Mucosa of descending colon (tissue), 3 donors: ENCODE measurements around the gene CCDC60. TPM values are rescaled to one million over a fixed set of nuclear protein-coding genes. Genes with fewer than 3 reads are reported as not detected.

Experiments used
- ATAC-seq: fragments of 200-7000 bp; cut with Tn5 transposase; one replicate; pipeline ENCODE4 v1.9.1; 2020; ENCODE audit warnings: mild to moderate bottlenecking, moderate library complexity
- DNase-seq, 3 donors: peaks; one replicate each; pipeline ENCODE4 v3.0.0-alpha.2; 2020
- H3K36me3 ChIP-seq: fragments of 200-600 bp; one replicate; pipeline ENCODE4 v1.8.0; 2021; ENCODE audit warnings: low read depth, mild to moderate bottlenecking
- H3K4me1 ChIP-seq: fragments of 200-600 bp; one replicate; pipeline ENCODE4 v1.8.0; 2021; ENCODE audit warnings: low read depth, mild to moderate bottlenecking
- H3K4me3 ChIP-seq: fragments of 200-600 bp; one replicate; pipeline ENCODE4 v1.8.0; 2021; ENCODE audit warnings: mild to moderate bottlenecking
- H3K9me3 ChIP-seq: fragments of 200-600 bp; one replicate; pipeline ENCODE4 v1.8.0; 2021; ENCODE audit warnings: mild to moderate bottlenecking
- CTCF ChIP-seq: fragments of 200-600 bp; IDR thresholded peaks from one replicate; pipeline ENCODE4 v1.8.0; 2022; ENCODE audit warnings: antibody characterized with exemption, mild to moderate bottlenecking
- intact Hi-C, 2 donors: fragments of 100-400 bp; cut with DNase I in 1 of 2; cut with micrococcal nuclease in 1 of 2; formaldehyde crosslinking; loops; one replicate each; pipeline versions ENCODE4 v1.11.0 to v1.11.1; 2022; cut with DNase I, micrococcal nuclease
- total RNA-seq, 3 donors: library from RNA; stranded (reverse); fragmentation: NEBNext Ultra II Directional in 2 of 3; extraction: Animal tissue kit (Norgen Biotek cat#: 25700) in 2 of 3; gene quantifications; one replicate each; pipeline versions ENCODE4 v1.2.1 to v1.2.4, GENCODE V29; 2021 to 2023
- donor health status: DM: no; HTN: no; CAD: no; lungs with moderate emphysema.
- donor health status: DM: no; HTN: no; CAD: no.
- donor health status: DM: no; HTN: yes; CAD: no.

The CCDC60 gene
- total RNA-seq, 3 donors from 2014 or later, result 2.2 to 3.5 (median 2.9) TPM

- intact Hi-C loops, result no loop called here
- Histone ChIP-seq H3K9me3 (no peaks in the 10 kb centered on the region), H3K4me3 (no peak overlapping the region), H3K4me1 (no peaks in the 10 kb centered on the region), H3K36me3 (no peaks in the 10 kb centered on the region)
- DNase-seq (no peak), ATAC-seq (no peak)
- TF ChIP-seq CTCF, result no peak
Observed at GRCh38 chr12:119546340-119546739, 211.8 kb downstream of the CCDC60 start.

GRCh38 chr12:119547001-119547400, 212.5 kb downstream of the CCDC60 start:
- no peak for TF ChIP-seq CTCF
- ATAC-seq, result no peak
- intact Hi-C loops, result no loop called here

GRCh38 chr12:119556854-119557253, 222.3 kb downstream of the CCDC60 start:
- no peaks in the 10 kb centered on the region for H3K9me3 ChIP-seq
- intact Hi-C loops, result no loop called here
- no peak for TF ChIP-seq CTCF
- no peaks in the 10 kb centered on the region for H3K4me1 ChIP-seq
- no peak for ATAC-seq
- no peak overlapping the region for H3K4me3 ChIP-seq
- DNase-seq, result no peak
- no peaks in the 10 kb centered on the region for H3K36me3 ChIP-seq

More at GRCh38 chr12:119547001-119547400, 212.5 kb downstream of the CCDC60 start:
- H3K36me3 ChIP-seq, result no peaks in the 10 kb centered on the region
- DNase-seq, result no peak
- H3K4me1 ChIP-seq, result no peaks in the 10 kb centered on the region
- H3K9me3 ChIP-seq, result no peaks in the 10 kb centered on the region
- no peak overlapping the region for H3K4me3 ChIP-seq

GRCh38 chr12:119565404-119565803, 230.9 kb downstream of the CCDC60 start:
- ATAC-seq (no peak), DNase-seq (no peak)
- Histone ChIP-seq H3K4me1 (no peaks in the 10 kb centered on the region), H3K9me3 (no peaks in the 10 kb centered on the region), H3K36me3 (no peaks in the 10 kb centered on the region), H3K4me3 (no peak overlapping the region)
- TF ChIP-seq CTCF, result no peak
- intact Hi-C loops, result no loop called here

GRCh38 chr12:119570771-119571170, 236.2 kb downstream of the CCDC60 start:
- no peaks in the 10 kb centered on the region for H3K9me3 ChIP-seq
- H3K4me1 ChIP-seq, result no peaks in the 10 kb centered on the region
- intact Hi-C loops, result no loop called here
- H3K4me3 ChIP-seq, result no peak overlapping the region
- ATAC-seq (no peak), DNase-seq (no peak)
- H3K36me3 ChIP-seq, result no peaks in the 10 kb centered on the region
- TF ChIP-seq CTCF, result no peak

GRCh38 chr12:119573086-119573485, 238.6 kb downstream of the CCDC60 start:
- DNase-seq (no peak), ATAC-seq (no peak)
- Histone ChIP-seq H3K4me1 (no peaks in the 10 kb centered on the region), H3K36me3 (no peaks in the 10 kb centered on the region), H3K9me3 (no peaks in the 10 kb centered on the region), H3K4me3 (no peak overlapping the region)
- intact Hi-C loops, result no loop called here
- TF ChIP-seq CTCF, result no peak
